HepG2 (cell line): ENCODE measurements around the gene C1orf226.

Source experiments
- RAD21 ChIP-seq: fragments of 450-650 bp; formaldehyde crosslinking; IDR thresholded peaks from 2 replicates; pipeline ENCODE4 v1.5.0; 2020; ENCODE audit warnings: mild to moderate bottlenecking
- TF ChIP-seq, protein P1 (sequence below): sonication (generic); formaldehyde crosslinking; IDR thresholded peaks from 2 replicates; pipeline ENCODE4 v1.4.0; 2020; ENCODE audit warnings: missing genetic modification reagents, borderline replicate concordance

DNA sequence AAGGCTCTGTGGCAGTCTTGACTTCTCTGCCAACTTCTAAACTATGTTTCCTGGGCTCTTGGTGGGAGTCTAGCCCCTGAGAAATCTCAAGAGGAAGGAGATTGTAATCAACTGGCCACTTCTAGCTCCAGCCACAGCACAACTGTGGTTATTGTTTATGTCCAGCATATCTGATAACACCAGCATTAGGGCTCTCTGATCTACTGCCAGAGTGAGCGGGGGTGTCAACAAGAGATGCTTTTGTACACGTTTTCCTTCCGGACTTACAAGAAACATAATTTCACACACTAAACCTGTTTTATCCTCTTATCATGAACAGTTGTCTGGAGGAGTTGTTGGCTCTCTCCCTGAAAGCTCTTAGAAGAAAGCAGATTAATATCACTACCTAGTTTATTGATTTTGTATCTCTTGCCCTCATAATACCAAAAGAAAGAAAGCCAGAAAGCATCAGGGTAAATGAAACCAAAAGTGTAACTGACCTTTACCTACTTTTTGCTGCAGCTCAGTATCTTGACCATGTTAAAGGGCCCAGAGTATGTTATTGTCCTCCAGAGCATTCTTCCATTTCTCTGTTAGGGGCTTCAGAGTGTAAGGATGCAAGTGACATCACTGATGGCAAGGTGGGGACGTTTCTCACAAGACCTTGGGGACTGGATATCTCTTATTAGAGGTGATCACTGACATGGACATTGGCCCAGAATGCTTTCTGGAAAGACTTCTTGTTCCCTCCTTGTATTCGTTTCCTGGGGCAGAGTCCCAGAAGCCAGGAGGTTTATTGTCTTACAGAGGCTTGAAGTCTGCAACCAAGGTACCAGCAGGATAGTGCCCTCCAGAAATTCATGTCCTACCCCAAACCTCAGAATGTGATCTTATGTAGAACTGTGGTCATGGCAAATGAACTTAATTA is 40.0 kb downstream of the C1orf226 start:
- TF ChIP-seq RAD21 (CRISPR knock-in tag): no peak
- TF ChIP-seq, protein P1, sequence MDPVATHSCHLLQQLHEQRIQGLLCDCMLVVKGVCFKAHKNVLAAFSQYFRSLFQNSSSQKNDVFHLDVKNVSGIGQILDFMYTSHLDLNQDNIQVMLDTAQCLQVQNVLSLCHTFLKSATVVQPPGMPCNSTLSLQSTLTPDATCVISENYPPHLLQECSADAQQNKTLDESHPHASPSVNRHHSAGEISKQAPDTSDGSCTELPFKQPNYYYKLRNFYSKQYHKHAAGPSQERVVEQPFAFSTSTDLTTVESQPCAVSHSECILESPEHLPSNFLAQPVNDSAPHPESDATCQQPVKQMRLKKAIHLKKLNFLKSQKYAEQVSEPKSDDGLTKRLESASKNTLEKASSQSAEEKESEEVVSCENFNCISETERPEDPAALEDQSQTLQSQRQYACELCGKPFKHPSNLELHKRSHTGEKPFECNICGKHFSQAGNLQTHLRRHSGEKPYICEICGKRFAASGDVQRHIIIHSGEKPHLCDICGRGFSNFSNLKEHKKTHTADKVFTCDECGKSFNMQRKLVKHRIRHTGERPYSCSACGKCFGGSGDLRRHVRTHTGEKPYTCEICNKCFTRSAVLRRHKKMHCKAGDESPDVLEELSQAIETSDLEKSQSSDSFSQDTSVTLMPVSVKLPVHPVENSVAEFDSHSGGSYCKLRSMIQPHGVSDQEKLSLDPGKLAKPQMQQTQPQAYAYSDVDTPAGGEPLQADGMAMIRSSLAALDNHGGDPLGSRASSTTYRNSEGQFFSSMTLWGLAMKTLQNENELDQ (CRISPR knock-in tag): no peak
